Body of pancreas (tissue), 4 donors: Measurements from ENCODE around the gene DCAF8.

Experiments
- POLR2A ChIP-seq, 3 donors: fragments of 450-650 bp; IDR thresholded peaks; one replicate each; pipeline ENCODE4 v1.6.1; 2016; ENCODE audit warnings: antibody characterized with exemption in 3 of 3, mild to moderate bottlenecking in 2 of 3
- TF ChIP-seq, protein P1 (sequence below), 7 experiments: fragments of 450-650 bp in 4 of 7; fragments of 200-600 bp in 3 of 7; sonication (generic) in 3 of 7; IDR thresholded peaks; one replicate each; pipeline ENCODE4 v1.5.1; 2016 to 2019; ENCODE audit warnings: antibody characterized with exemption in 7 of 7

DNA sequence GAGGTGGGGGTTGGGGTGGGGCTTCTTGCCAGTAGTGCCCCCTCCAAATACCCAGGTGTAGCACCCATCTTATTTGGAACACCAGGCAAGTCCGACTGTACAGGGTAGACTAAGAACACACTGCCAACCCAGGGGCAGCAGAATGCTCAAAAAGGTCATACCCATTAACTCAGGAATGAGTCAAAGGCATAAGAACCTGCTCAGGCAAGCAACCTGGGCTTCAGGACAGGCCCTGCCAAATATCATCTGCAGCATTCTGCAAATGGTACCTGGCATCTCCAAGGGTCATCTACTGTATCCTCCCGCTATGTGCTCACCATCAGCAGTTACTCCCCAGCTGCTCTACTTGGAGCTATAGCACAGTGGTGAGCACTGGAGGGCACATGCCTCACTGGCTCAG lies 37.7 kb downstream of the DCAF8 start:
- TF ChIP-seq, protein P1, sequence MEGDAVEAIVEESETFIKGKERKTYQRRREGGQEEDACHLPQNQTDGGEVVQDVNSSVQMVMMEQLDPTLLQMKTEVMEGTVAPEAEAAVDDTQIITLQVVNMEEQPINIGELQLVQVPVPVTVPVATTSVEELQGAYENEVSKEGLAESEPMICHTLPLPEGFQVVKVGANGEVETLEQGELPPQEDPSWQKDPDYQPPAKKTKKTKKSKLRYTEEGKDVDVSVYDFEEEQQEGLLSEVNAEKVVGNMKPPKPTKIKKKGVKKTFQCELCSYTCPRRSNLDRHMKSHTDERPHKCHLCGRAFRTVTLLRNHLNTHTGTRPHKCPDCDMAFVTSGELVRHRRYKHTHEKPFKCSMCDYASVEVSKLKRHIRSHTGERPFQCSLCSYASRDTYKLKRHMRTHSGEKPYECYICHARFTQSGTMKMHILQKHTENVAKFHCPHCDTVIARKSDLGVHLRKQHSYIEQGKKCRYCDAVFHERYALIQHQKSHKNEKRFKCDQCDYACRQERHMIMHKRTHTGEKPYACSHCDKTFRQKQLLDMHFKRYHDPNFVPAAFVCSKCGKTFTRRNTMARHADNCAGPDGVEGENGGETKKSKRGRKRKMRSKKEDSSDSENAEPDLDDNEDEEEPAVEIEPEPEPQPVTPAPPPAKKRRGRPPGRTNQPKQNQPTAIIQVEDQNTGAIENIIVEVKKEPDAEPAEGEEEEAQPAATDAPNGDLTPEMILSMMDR (IDR thresholded peaks at IDR 0.05) = no peak
- no peak for TF ChIP-seq POLR2A (IDR thresholded peaks at IDR 0.05)
